ACHN (cell line): ENCODE results near the gene STIM1.
A peak's percentile ranks its signal among the peaks of the same experiment; 100 is the strongest.

Experiments
- DNase-seq: peaks from one replicate; pipeline ENCODE4 v3.0.0-alpha.2; 2015
- in situ Hi-C: cut with HindIII; loops from 2 replicates; pipeline ENCODE4 v1.10.0; 2017; ENCODE audit warnings: low sequenced_read_pairs, low pct_ligation_motif_present, low pct_unique_long_range_greater_than_20kb

The STIM1 gene

GRCh38 chr11:3929649-3930048, 74.2 kb downstream of the STIM1 start:
- in situ Hi-C loops = no loop called here
- no peak for DNase-seq

GRCh38 chr11:3932698-3933097, 77.2 kb downstream of the STIM1 start:
- DNase-seq = no peak
- in situ Hi-C loops = no loop called here

GRCh38 chr11:3933165-3933628, 77.7 kb downstream of the STIM1 start:
- no peak for DNase-seq
- in situ Hi-C loops = no loop called here

GRCh38 chr11:3934658-3935057, 79.2 kb downstream of the STIM1 start:
- in situ Hi-C loops = no loop called here
- DNase-seq = no peak

GRCh38 chr11:3936517-3936916, 81.1 kb downstream of the STIM1 start:
- in situ Hi-C loops = no loop called here
- no peak for DNase-seq

- in situ Hi-C loops = no loop called here
- peak; percentile 71 for DNase-seq
Measured at GRCh38 chr11:3939211-3939610, 83.7 kb downstream of the STIM1 start.

- no peak for DNase-seq
- in situ Hi-C loops = no loop called here
Measured at GRCh38 chr11:3939651-3940190, 84.3 kb downstream of the STIM1 start.

- DNase-seq = no peak
Measured at GRCh38 chr11:3942160-3942955, 86.9 kb downstream of the STIM1 start.

GRCh38 chr11:3942956-3943497, 87.6 kb downstream of the STIM1 start:
- DNase-seq = no peak
- in situ Hi-C loops = no loop called here

More at GRCh38 chr11:3942160-3942955, 86.9 kb downstream of the STIM1 start:
- in situ Hi-C loops = no loop called here

GRCh38 chr11:3944198-3944597, 88.7 kb downstream of the STIM1 start:
- no peak for DNase-seq
- in situ Hi-C loops = no loop called here

- in situ Hi-C loops = no loop called here
- no peak for DNase-seq
Measured at GRCh38 chr11:3946455-3947017, 91.1 kb downstream of the STIM1 start.

- in situ Hi-C loops = no loop called here
- DNase-seq = no peak
Measured at GRCh38 chr11:3947061-3947460, 91.6 kb downstream of the STIM1 start.

- DNase-seq = no peak
- in situ Hi-C loops = no loop called here
Measured at GRCh38 chr11:3949125-3949524, 93.7 kb downstream of the STIM1 start.

- no peak for DNase-seq
Measured at GRCh38 chr11:3950996-3951660, 95.7 kb downstream of the STIM1 start.

GRCh38 chr11:3952715-3953114, 97.3 kb downstream of the STIM1 start:
- DNase-seq = no peak
- in situ Hi-C loops = loop anchor here (25.0 kb wide), 2 partner anchors 90 to 110 kb away; partner anchors contain the start of gene STIM1

More at GRCh38 chr11:3950996-3951660, 95.7 kb downstream of the STIM1 start:
- in situ Hi-C loops = loop anchor here (25.0 kb wide), 2 partner anchors 89 to 111 kb away; partner anchors contain the start of gene STIM1

- no peak for DNase-seq
- in situ Hi-C loops = loop anchor here (25.0 kb wide), 2 partner anchors 91 to 109 kb away; partner anchors contain the start of gene STIM1
Measured at GRCh38 chr11:3953327-3953726, 97.9 kb downstream of the STIM1 start.

- DNase-seq = no peak
- in situ Hi-C loops = loop anchor here (25.0 kb wide), 2 partner anchors 92 to 108 kb away; partner anchors contain the start of gene STIM1
Measured at GRCh38 chr11:3954448-3955298, 99.2 kb downstream of the STIM1 start.

GRCh38 chr11:3955299-3955665, 99.8 kb downstream of the STIM1 start:
- DNase-seq = no peak
- in situ Hi-C loops = loop anchor here (25.0 kb wide), 2 partner anchors 93 to 107 kb away; partner anchors contain the start of gene STIM1
